HepG2 (cell line): ENCODE results near the gene MNX1. TPM values are rescaled to one million over a fixed set of nuclear protein-coding genes. Genes with fewer than 3 reads are reported as not detected.

Source experiments
- BCLAF1 ChIP-seq: fragments of 450-650 bp; IDR thresholded peaks from 2 replicates; pipeline ENCODE4 v1.6.1; 2017; ENCODE audit warnings: mild to moderate bottlenecking
- CHD2 ChIP-seq: IDR thresholded peaks from 2 replicates; pipeline ENCODE4 v1.6.1; 2011; ENCODE audit warnings: low read depth, low read length, improper control_type of control experiment
- MTF2 ChIP-seq: sonication (generic); formaldehyde crosslinking; IDR thresholded peaks from 2 replicates; pipeline ENCODE4 v1.5.0; 2020; ENCODE audit warnings: missing genetic modification reagents, borderline replicate concordance
- MYPOP ChIP-seq: sonication (generic); formaldehyde crosslinking; IDR thresholded peaks from 2 replicates; pipeline ENCODE4 v1.8.1; 2023; ENCODE audit warnings: mild to moderate bottlenecking, moderate library complexity, missing genetic modification reagents
- RFXAP ChIP-seq: sonication (generic); formaldehyde crosslinking; IDR thresholded peaks from 2 replicates; pipeline ENCODE4 v1.4.0; 2020; ENCODE audit warnings: missing genetic modification reagents, borderline replicate concordance
- SIX4 ChIP-seq: sonication (generic); formaldehyde crosslinking; IDR thresholded peaks from 2 replicates; pipeline ENCODE4 v1.4.0; 2020; ENCODE audit warnings: missing genetic modification reagents
- SOX5 ChIP-seq: IDR thresholded peaks from 2 replicates; pipeline ENCODE4 v1.6.1; 2016; ENCODE audit warnings: borderline replicate concordance
- THRA ChIP-seq: sonication (generic); formaldehyde crosslinking; IDR thresholded peaks from 2 replicates; pipeline ENCODE4 v1.4.0; 2020; ENCODE audit warnings: missing genetic modification reagents, borderline replicate concordance
- YY1 ChIP-seq: IDR thresholded peaks from 2 replicates; pipeline ENCODE4 v1.6.1; 2011; ENCODE audit warnings: low read length, low read depth, moderate library complexity, mild to moderate bottlenecking; ENCODE audit not compliant: insufficient read depth, insufficient replicate concordance
- ZBTB42 ChIP-seq: sonication (generic); formaldehyde crosslinking; IDR thresholded peaks from 2 replicates; pipeline ENCODE4 v1.5.0; 2020; ENCODE audit warnings: mild to moderate bottlenecking, missing genetic modification reagents
- ZNF350 ChIP-seq: sonication (generic); formaldehyde crosslinking; IDR thresholded peaks from 2 replicates; pipeline ENCODE4 v1.4.0; 2020; ENCODE audit warnings: mild to moderate bottlenecking, low read depth, missing genetic modification reagents, borderline replicate concordance
- ZNF652 ChIP-seq: IDR thresholded peaks from 2 replicates; pipeline ENCODE4 v1.6.1; 2016; ENCODE audit warnings: low read depth, borderline replicate concordance
- ZNF703 ChIP-seq: sonication (generic); formaldehyde crosslinking; IDR thresholded peaks from 2 replicates; pipeline ENCODE4 v1.5.1; 2020; ENCODE audit warnings: missing genetic modification reagents, mild to moderate bottlenecking, moderate library complexity, borderline replicate concordance
- ZNF746 ChIP-seq: sonication (generic); formaldehyde crosslinking; IDR thresholded peaks from 2 replicates; pipeline ENCODE4 v1.8.0; 2022; ENCODE audit warnings: mild to moderate bottlenecking, missing genetic modification reagents
- ZNF747 ChIP-seq: sonication (generic); formaldehyde crosslinking; IDR thresholded peaks from 2 replicates; pipeline ENCODE4 v1.8.1; 2023; ENCODE audit warnings: missing genetic modification reagents, mild to moderate bottlenecking, borderline replicate concordance
- ZNF766 ChIP-seq: sonication (generic); formaldehyde crosslinking; IDR thresholded peaks from 2 replicates; pipeline ENCODE4 v1.5.0; 2020; ENCODE audit warnings: missing genetic modification reagents, borderline replicate concordance
- ZSCAN9 ChIP-seq: IDR thresholded peaks from 2 replicates; pipeline ENCODE4 v1.6.1; 2016; ENCODE audit warnings: borderline replicate concordance
- polyA plus RNA-seq, 8 experiments: library from polyadenylated mRNA; depleted of rRNA in 3 of 8; stranded (reverse) in 7 of 8; unstranded in 1 of 8; fragments of >200 nt; fragmentation: Illumina TruSeq in 4 of 8; extraction: Trizol in 4 of 8; gene quantifications; 2 replicates each; pipeline versions ENCODE4 v1.2.1 to v1.2.3, GENCODE V29; 2011 to 2016; ENCODE audit warnings: low read depth in 4 of 8, missing spikeins in 1 of 8, mixed read lengths in 1 of 8; ENCODE audit not compliant: insufficient read depth in 1 of 8
- total RNA-seq, 5 experiments: library from RNA; depleted of rRNA; stranded (reverse); fragments of >200 nt; fragmentation: Illumina TruSeq; extraction: Trizol; gene quantifications; 2 replicates each; pipeline ENCODE4 v1.2.3, GENCODE V29; 2016; ENCODE audit warnings: low read depth in 1 of 5
- TF ChIP-seq, protein P1 (sequence below): sonication (generic); formaldehyde crosslinking; IDR thresholded peaks from 2 replicates; pipeline ENCODE4 v1.4.0; 2020; ENCODE audit warnings: missing genetic modification reagents
- TF ChIP-seq, protein P2 (sequence below): conservative IDR thresholded peaks from 2 replicates; pipeline ENCODE4 v1.6.1; 2018; ENCODE audit warnings: missing genetic modification reagents

The MNX1 gene
- total and polyA plus RNA-seq, 2 of the 13 experiments (the other 11 are each of a cell fraction or from before 2014, with no cell fraction given), result 0.94 to 6.1 TPM

GRCh38 chr7:157009170-157009777 lies 1.2 kb downstream of the MNX1 start (continued):
- TF ChIP-seq ZSCAN9 (CRISPR knock-in tag) (no peak), ZNF703 (CRISPR knock-in tag) (no peak), ZBTB42 (no peak), ZNF746 (CRISPR knock-in tag) (no peak), CHD2 (no peak), MTF2 (CRISPR knock-in tag) (no peak), SOX5 (CRISPR knock-in tag) (no peak), RFXAP (no peak; the same call in 1 of the 2 replicates), MYPOP (CRISPR knock-in tag) (no peak), ZNF747 (CRISPR knock-in tag) (no peak), THRA (CRISPR knock-in tag) (no peak), ZNF652 (CRISPR knock-in tag) (no peak), ZNF766 (CRISPR knock-in tag) (0 out of 2 replicates have a peak, but pooled peaks have one; percentile 41), SIX4 (CRISPR knock-in tag) (no peak), ZNF350 (CRISPR knock-in tag) (no peak; the same call in 1 of the 2 replicates), BCLAF1 (no peak), YY1 (peak; percentile 29)
- TF ChIP-seq, protein P1, sequence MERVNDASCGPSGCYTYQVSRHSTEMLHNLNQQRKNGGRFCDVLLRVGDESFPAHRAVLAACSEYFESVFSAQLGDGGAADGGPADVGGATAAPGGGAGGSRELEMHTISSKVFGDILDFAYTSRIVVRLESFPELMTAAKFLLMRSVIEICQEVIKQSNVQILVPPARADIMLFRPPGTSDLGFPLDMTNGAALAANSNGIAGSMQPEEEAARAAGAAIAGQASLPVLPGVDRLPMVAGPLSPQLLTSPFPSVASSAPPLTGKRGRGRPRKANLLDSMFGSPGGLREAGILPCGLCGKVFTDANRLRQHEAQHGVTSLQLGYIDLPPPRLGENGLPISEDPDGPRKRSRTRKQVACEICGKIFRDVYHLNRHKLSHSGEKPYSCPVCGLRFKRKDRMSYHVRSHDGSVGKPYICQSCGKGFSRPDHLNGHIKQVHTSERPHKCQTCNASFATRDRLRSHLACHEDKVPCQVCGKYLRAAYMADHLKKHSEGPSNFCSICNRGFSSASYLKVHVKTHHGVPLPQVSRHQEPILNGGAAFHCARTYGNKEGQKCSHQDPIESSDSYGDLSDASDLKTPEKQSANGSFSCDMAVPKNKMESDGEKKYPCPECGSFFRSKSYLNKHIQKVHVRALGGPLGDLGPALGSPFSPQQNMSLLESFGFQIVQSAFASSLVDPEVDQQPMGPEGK, result 0 out of 2 replicates have a peak, but pooled peaks have one; percentile 9
- TF ChIP-seq, protein P2, sequence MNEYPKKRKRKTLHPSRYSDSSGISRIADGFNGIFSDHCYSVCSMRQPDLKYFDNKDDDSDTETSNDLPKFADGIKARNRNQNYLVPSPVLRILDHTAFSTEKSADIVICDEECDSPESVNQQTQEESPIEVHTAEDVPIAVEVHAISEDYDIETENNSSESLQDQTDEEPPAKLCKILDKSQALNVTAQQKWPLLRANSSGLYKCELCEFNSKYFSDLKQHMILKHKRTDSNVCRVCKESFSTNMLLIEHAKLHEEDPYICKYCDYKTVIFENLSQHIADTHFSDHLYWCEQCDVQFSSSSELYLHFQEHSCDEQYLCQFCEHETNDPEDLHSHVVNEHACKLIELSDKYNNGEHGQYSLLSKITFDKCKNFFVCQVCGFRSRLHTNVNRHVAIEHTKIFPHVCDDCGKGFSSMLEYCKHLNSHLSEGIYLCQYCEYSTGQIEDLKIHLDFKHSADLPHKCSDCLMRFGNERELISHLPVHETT (CRISPR knock-in tag), result no peak
